ENCODE results near the gene CYB5A.

Gene CYB5A

DNA sequence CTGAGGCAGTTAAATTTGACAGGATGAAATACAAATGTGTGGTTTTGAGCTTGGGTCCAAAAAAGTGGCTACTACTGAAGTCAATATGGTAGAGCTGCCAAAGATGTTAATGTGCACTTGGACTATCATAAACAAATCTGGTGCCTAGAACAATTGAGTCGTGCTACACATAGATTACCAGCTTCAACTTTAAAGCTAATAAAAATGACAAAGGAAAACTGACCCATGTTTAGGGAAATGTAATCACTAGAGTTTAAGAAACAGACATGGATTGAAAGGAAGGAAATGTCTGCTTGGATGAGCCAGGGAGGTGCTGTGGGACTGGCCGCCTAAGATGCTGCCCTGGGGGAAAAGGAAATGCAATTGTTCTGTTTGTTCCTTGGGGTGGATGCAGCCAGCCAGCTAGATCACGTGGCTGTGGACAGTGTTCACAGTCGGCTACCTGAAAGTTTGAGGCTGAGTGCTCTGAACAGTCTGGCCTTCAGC is 36.6 kb downstream of the CYB5A start:
- peak; percentile 64 for DNase-seq (ENCODE audit: low read depth)

DNA sequence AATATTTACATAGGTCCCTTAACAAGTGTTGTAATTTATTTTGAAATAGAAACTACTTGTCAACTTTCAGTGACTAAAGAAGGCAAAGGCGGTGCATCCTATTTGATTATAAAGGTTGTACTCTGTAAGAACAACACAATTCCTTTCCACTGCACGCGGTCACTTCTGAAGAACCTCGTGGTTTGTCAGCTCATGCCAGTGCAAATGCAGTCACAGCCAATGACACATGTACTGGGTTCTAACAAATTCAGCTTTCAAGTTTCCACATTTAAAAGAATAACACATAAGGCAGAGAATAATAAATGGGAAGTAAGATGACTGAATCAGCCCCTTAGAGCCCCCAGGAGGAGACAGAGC is 39.7 kb downstream of the CYB5A start:
- in situ Hi-C loops (cut with HindIII; ENCODE audit: low sequenced_read_pairs) = loop anchor here (25.0 kb wide), 1 partner anchor 90 kb away; no protein-coding TSS in a partner anchor
- DNase-seq (ENCODE audit: low read depth) = no peak
- H3K4me3 ChIP-seq (ENCODE audit: low read depth, low read length) = no peak overlapping the region
- TF ChIP-seq, protein P1, sequence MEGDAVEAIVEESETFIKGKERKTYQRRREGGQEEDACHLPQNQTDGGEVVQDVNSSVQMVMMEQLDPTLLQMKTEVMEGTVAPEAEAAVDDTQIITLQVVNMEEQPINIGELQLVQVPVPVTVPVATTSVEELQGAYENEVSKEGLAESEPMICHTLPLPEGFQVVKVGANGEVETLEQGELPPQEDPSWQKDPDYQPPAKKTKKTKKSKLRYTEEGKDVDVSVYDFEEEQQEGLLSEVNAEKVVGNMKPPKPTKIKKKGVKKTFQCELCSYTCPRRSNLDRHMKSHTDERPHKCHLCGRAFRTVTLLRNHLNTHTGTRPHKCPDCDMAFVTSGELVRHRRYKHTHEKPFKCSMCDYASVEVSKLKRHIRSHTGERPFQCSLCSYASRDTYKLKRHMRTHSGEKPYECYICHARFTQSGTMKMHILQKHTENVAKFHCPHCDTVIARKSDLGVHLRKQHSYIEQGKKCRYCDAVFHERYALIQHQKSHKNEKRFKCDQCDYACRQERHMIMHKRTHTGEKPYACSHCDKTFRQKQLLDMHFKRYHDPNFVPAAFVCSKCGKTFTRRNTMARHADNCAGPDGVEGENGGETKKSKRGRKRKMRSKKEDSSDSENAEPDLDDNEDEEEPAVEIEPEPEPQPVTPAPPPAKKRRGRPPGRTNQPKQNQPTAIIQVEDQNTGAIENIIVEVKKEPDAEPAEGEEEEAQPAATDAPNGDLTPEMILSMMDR (IDR thresholded peaks at IDR 0.05; ENCODE audit: low read depth, low read length, missing control alignments) = no peak

More for the DNA sequence above, 36.6 kb downstream of the CYB5A start:
- H3K4me3 ChIP-seq (ENCODE audit: low read depth, low read length) = no peak overlapping the region
- in situ Hi-C loops (cut with HindIII; ENCODE audit: low sequenced_read_pairs) = loop anchor here (25.0 kb wide), 1 partner anchor 93 kb away; no protein-coding TSS in a partner anchor
- TF ChIP-seq, protein P1 (IDR thresholded peaks at IDR 0.05; ENCODE audit: low read depth, low read length, missing control alignments) = no peak

DNA sequence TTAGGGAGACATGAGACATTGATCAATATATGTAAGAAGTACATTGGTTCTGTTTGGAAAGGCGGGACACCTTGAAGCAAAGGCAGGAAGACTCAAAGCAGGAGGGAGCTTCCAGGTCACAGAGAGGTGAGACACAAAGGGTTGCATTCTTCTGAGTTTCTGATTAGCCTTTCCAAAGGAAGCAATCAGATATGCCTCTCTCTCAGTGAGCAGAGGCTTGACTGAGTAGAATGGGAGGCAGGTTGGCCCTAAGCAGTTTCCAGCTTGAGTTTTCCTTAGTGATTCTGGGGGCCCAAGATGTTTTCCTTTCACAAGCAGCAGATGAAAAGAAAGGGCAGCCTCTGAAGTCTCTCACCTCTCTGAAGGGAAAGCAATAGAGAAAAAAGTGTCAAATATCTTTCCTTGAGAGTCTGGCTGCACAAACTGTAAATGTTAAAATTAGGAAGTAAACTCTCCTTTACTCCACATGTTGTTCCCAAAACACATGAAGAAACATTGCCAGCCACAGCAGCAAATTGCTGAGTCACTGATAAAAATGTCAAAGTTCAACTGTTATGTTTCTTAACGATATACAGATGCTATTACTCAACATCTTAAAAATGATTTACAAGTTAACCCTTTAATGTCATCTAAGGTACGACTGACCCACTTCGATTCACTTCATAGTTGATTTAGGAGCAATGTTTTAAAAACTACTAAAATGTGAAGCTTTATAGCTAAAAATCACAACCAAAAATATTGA is 40.3 kb downstream of the CYB5A start:
- no peak overlapping the region for H3K4me3 ChIP-seq (ENCODE audit: low read depth, low read length)
- DNase-seq (ENCODE audit: low read depth) = no peak
- in situ Hi-C loops (cut with HindIII; ENCODE audit: low sequenced_read_pairs) = loop anchor here (25.0 kb wide), 1 partner anchor 89 kb away; no protein-coding TSS in a partner anchor
- TF ChIP-seq, protein P1 (IDR thresholded peaks at IDR 0.05; ENCODE audit: low read depth, low read length, missing control alignments) = no peak

DNA sequence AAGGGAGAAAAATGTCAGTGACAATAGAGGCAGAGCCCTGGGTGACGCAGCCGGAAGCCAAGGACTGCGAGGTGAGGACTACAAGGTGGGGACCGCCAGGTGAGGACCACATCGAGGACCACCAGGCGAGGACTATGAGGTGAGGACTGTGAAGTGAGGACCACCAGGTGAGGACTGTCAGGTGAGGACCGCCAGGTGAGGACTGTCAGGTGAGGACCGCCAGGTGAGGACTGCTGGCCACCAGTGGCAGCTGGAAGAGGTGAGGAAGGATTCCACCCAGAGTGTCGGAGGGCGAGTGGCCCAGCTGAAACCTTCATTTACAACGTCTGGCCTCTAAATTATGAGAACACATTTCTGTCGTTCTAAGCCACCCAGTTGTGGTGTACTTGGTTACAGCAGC is 41.6 kb downstream of the CYB5A start:
- no peak for DNase-seq (ENCODE audit: low read depth)
- in situ Hi-C loops (cut with HindIII; ENCODE audit: low sequenced_read_pairs) = loop anchor here (25.0 kb wide), 1 partner anchor 88 kb away; no protein-coding TSS in a partner anchor
- no peak overlapping the region for H3K4me3 ChIP-seq (ENCODE audit: low read depth, low read length)
- TF ChIP-seq, protein P1 (IDR thresholded peaks at IDR 0.05; ENCODE audit: low read depth, low read length, missing control alignments) = no peak

DNA sequence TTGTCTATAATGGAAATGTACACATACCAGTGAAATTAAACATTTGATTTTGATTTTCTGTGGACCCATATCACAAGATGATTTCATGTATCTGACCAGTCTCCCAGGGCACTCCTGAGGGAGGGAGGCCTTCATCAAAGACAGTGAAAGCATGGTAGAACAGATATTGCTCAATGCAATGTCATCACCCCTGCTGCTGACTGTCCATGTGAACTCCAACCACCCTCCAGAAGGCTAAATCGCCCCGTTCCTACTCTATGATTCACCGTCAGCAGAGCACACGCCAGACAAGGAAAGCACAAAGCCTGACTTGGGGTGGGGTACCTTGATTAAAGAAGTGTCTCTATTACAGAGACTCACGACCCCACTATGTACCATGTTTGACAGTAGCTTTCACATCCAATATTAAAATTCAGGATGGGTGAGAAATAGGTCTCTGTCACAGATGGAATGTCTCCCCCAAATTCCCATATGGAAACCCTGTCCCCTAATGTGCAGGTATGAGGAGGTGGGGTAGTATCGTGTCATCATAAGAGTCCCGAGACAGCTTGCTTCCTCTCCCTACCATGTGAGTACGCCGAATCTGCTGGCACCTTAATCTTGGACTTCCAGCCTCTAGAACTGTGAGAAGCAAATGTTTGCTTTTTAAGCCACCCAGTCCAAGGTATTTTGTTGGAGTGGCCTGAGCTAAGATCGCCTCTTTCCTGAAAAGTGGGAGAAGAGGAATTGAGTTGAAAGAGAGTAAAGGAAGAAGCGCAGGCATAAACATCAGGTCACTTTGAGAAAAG is 42.4 kb downstream of the CYB5A start:
- no peak for DNase-seq (ENCODE audit: low read depth)
- no peak overlapping the region for H3K4me3 ChIP-seq (ENCODE audit: low read depth, low read length)
- TF ChIP-seq, protein P1 (IDR thresholded peaks at IDR 0.05; ENCODE audit: low read depth, low read length, missing control alignments) = no peak
- in situ Hi-C loops (cut with HindIII; ENCODE audit: low sequenced_read_pairs) = no loop called here

DNA sequence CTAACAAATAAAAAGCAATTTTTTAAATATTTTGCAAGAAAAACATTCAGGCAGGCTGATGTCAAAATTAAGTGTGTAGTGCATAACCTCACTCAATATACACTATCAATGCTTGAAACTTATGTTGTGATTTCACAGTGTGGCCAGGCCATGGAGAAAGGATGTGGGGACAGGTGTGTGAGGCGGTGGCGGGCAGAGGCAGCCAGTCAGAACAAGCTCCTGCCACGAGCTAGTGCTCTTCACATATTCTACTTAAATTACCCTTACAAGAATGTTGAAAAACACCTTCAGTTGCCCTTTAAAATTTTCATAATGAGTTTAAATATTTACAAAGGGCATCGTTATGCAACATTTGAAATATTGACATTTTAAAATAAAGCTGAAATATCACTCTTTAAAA is 43.2 kb downstream of the CYB5A start:
- in situ Hi-C loops (cut with HindIII; ENCODE audit: low sequenced_read_pairs) = no loop called here
- DNase-seq (ENCODE audit: low read depth) = no peak
- no peak overlapping the region for H3K4me3 ChIP-seq (ENCODE audit: low read depth, low read length)
- TF ChIP-seq, protein P1 (IDR thresholded peaks at IDR 0.05; ENCODE audit: low read depth, low read length, missing control alignments) = no peak

Measured in astrocyte of the cerebellum (primary cell).